Mucosa of descending colon (tissue), 3 donors: Measurements from ENCODE around the gene IFI6. TPM values are rescaled to one million over a fixed set of nuclear protein-coding genes. Genes with fewer than 3 reads are reported as not detected.

Experiments used
- ATAC-seq: fragments of 200-7000 bp; cut with Tn5 transposase; one replicate; pipeline ENCODE4 v1.9.1; 2020; ENCODE audit warnings: mild to moderate bottlenecking, moderate library complexity
- DNase-seq, 3 donors: peaks; one replicate each; pipeline ENCODE4 v3.0.0-alpha.2; 2020
- H3K36me3 ChIP-seq: fragments of 200-600 bp; one replicate; pipeline ENCODE4 v1.8.0; 2021; ENCODE audit warnings: low read depth, mild to moderate bottlenecking
- H3K4me1 ChIP-seq: fragments of 200-600 bp; one replicate; pipeline ENCODE4 v1.8.0; 2021; ENCODE audit warnings: low read depth, mild to moderate bottlenecking
- H3K4me3 ChIP-seq: fragments of 200-600 bp; one replicate; pipeline ENCODE4 v1.8.0; 2021; ENCODE audit warnings: mild to moderate bottlenecking
- H3K9me3 ChIP-seq: fragments of 200-600 bp; one replicate; pipeline ENCODE4 v1.8.0; 2021; ENCODE audit warnings: mild to moderate bottlenecking
- CTCF ChIP-seq: fragments of 200-600 bp; IDR thresholded peaks from one replicate; pipeline ENCODE4 v1.8.0; 2022; ENCODE audit warnings: antibody characterized with exemption, mild to moderate bottlenecking
- intact Hi-C, 2 donors: fragments of 100-400 bp; cut with DNase I in 1 of 2; cut with micrococcal nuclease in 1 of 2; formaldehyde crosslinking; loops; one replicate each; pipeline versions ENCODE4 v1.11.0 to v1.11.1; 2022; cut with DNase I, micrococcal nuclease
- total RNA-seq, 3 donors: library from RNA; stranded (reverse); fragmentation: NEBNext Ultra II Directional in 2 of 3; extraction: Animal tissue kit (Norgen Biotek cat#: 25700) in 2 of 3; gene quantifications; one replicate each; pipeline versions ENCODE4 v1.2.1 to v1.2.4, GENCODE V29; 2021 to 2023
- donor health status: DM: no; HTN: no; CAD: no; lungs with moderate emphysema.
- donor health status: DM: no; HTN: no; CAD: no.
- donor health status: DM: no; HTN: yes; CAD: no.

IFI6 gene
- total RNA-seq, 3 donors from 2014 or later = 8.3 to 51.4 (median 45.4) TPM

DNA sequence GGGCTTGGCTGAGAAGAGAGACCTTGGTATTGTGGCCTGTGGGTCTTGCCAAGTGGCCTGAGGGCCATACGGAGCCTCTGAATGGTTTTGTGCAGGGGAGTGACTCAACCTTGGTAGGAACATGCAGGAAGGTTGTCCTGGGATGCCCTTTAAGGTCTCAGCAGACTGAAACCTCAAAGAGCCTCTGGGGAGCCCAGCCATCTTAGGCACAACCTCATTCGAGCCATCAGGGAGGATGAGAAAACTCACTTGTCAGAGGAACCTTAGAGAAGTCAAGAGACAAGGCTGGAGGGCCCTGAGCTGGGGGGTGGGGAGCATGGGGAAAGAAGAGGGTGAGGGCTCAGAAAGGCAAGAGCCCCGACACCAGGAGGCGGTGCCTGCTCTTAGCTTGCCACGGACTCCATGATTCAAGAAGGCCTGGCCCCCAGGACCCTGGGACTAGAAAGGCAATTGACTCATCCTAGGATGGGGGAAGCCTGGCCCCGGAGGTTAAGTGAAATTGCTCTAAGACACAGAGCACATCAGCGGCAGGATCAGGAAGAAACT lies 13.0 kb downstream of the IFI6 start:
- H3K9me3 ChIP-seq = no peaks in the 10 kb centered on the region
- H3K36me3 ChIP-seq = no peaks in the 10 kb centered on the region
- no peak for TF ChIP-seq CTCF
- ATAC-seq = no peak
- H3K4me3 ChIP-seq = no peak overlapping the region
- intact Hi-C loops = no loop called here
- peak in 2 of 3 donors; percentile 24 to 61 for DNase-seq
- H3K4me1 ChIP-seq = peaks cover 8% of the 10 kb centered on the region

- no peak for ATAC-seq
- intact Hi-C loops = no loop called here
- H3K36me3 ChIP-seq = no peaks in the 10 kb centered on the region
- H3K4me3 ChIP-seq = no peak overlapping the region
- peaks cover 4% of the 10 kb centered on the region for H3K4me1 ChIP-seq
- TF ChIP-seq CTCF = no peak
- H3K9me3 ChIP-seq = no peaks in the 10 kb centered on the region
- peak in 1 of 3 donors; percentile 66 for DNase-seq
Observed at GRCh38 chr1:27656157-27656893, 15.7 kb downstream of the IFI6 start.

DNA sequence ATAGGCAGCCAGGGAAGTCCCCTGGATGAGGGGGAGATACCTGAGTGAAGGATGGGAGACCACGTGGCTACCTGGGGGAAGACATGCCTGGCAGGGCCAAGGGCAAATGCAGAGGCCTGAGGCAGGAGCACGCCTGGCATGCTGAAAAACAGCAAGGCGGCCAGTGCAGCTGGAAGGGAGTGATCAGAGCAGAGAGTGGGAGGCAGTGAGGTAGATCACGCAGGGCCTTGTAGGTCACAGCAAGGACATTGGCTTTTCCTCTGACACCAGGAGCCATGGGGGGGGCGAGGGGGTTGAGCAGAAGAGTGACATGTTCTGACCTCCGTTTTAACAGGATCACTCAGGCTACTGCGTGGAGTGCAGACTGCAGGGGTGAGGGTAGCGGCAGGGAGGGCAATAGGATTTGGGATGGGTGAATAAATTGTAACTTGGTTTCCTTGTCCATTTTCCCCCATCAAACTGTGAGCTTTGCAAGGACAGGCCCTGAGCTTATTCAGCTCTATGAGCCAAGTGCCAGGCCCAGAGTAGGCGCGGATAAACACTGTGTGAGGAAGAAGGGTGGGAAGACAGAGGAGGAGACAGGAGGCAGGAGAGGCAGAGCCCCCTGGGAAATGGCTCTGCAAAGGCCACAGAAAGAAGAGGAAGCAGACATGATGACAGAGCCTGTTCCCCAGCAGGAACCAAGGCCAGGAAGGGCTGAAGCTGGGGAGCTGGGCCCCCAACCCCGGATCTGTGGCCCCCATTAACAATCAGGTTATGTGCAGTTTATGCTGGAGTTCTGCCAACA lies 16.6 kb downstream of the IFI6 start:
- no peak for TF ChIP-seq CTCF
- H3K36me3 ChIP-seq = no peaks in the 10 kb centered on the region
- no peak overlapping the region for H3K4me3 ChIP-seq
- intact Hi-C loops = no loop called here
- ATAC-seq = no peak
- peak in 1 of 3 donors; percentile 42 for DNase-seq
- no peaks in the 10 kb centered on the region for H3K9me3 ChIP-seq
- H3K4me1 ChIP-seq = peaks cover 4% of the 10 kb centered on the region

GRCh38 chr1:27652111-27652864 lies 19.7 kb downstream of the IFI6 start:
- no peaks in the 10 kb centered on the region for H3K36me3 ChIP-seq
- no peak for TF ChIP-seq CTCF
- intact Hi-C loops = no loop called here
- no peaks in the 10 kb centered on the region for H3K9me3 ChIP-seq
- H3K4me3 ChIP-seq = no peak overlapping the region
- H3K4me1 ChIP-seq = no peaks in the 10 kb centered on the region
- no peak for DNase-seq
- no peak for ATAC-seq

- Histone ChIP-seq H3K36me3 (no peaks in the 10 kb centered on the region), H3K4me3 (no peak overlapping the region), H3K4me1 (no peaks in the 10 kb centered on the region), H3K9me3 (no peaks in the 10 kb centered on the region)
- peak; percentile 22 for ATAC-seq
- no peak for DNase-seq
- intact Hi-C loops = no loop called here
- TF ChIP-seq CTCF = no peak
Observed at GRCh38 chr1:27650539-27651175, 21.3 kb downstream of the IFI6 start.
